ENCODE data around the gene HLCS. TPM values are rescaled to one million over a fixed set of nuclear protein-coding genes. Genes with fewer than 3 reads are reported as not detected.

Gene HLCS
- total and polyA plus RNA-seq, 10 of the 15 experiments (the other 5 are each of a cell fraction or from before 2014, with no cell fraction given): 1.5 to 12.7 (median 9.6) TPM

GRCh38 chr21:36780861-36781260 lies 185.6 kb downstream of the HLCS start:
- DNase-seq (ENCODE audit: low read depth, low spot score): no peak
- ChIA-PET POLR2A (no interaction called here), CTCF (no interaction called here), SMC1A (ENCODE audit: uncharacterized antibody, unreplicated experiment) (no interaction called here), RAD21 (ENCODE audit: unreplicated experiment) (no interaction called here)
- Histone ChIP-seq H3K27me3 (replicated peaks in 1 of 2; ENCODE audit: control insufficient read depth in 2 of 2, insufficient read depth in 2 of 2, low read length in 1 of 2) (no peaks in the 10 kb centered on the region), H3K4me3 (no peak overlapping the region), H3K36me3 (ENCODE audit: control insufficient read depth in 2 of 2, insufficient read depth in 2 of 2, low read length in 1 of 2) (no peaks in the 10 kb centered on the region), H4K20me1 (ENCODE audit: control insufficient read depth, insufficient read depth) (no peaks in the 10 kb centered on the region), H3K4me2 (ENCODE audit: control insufficient read depth, insufficient read depth) (no peak overlapping the region), H3K9ac (ENCODE audit: control insufficient read depth, insufficient read depth, low read length) (no peak overlapping the region), H3K4me1 (ENCODE audit: control insufficient read depth, insufficient read depth, low read length) (no peaks in the 10 kb centered on the region), H3K79me2 (ENCODE audit: control insufficient read depth, insufficient read depth, low read length) (no peaks in the 10 kb centered on the region), H3K27ac (ENCODE audit: control insufficient read depth, insufficient read depth) (no peak overlapping the region), H2AFZ (ENCODE audit: control insufficient read depth, low read depth, low read length) (no peak overlapping the region), H3K9me3 (replicated peaks; ENCODE audit: control insufficient read depth, insufficient read depth, low read length) (no peaks in the 10 kb centered on the region)
- ATAC-seq: no peak
- intact Hi-C loops (cut with micrococcal nuclease; ENCODE audit: unreplicated experiment): no loop called here
- TF ChIP-seq SMC3 (IDR thresholded peaks at IDR 0.05; ENCODE audit: borderline replicate concordance, low read length): no peak
- no peak for TF ChIP-seq BACH1 (IDR thresholded peaks at IDR 0.05; ENCODE audit: borderline replicate concordance)
- no peak for TF ChIP-seq SREBF1 (IDR thresholded peaks at IDR 0.05; ENCODE audit: low read length)
- TF ChIP-seq ZNF24 (IDR thresholded peaks at IDR 0.05): no peak
- TF ChIP-seq FOXM1 (IDR thresholded peaks at IDR 0.05; ENCODE audit: low read depth, low read length): no peak
- no peak for TF ChIP-seq EED (IDR thresholded peaks at IDR 0.05; ENCODE audit: low read depth)
- no peak for TF ChIP-seq SUPT20H (IDR thresholded peaks at IDR 0.05; ENCODE audit: borderline replicate concordance, control insufficient read depth, low read depth, low read length)
- no peak for TF ChIP-seq SIX5 (IDR thresholded peaks at IDR 0.05; ENCODE audit: low read depth, low read length, severe bottlenecking)
- TF ChIP-seq ZBTB4 (CRISPR knock-in tag; IDR thresholded peaks at IDR 0.05): no peak
- no peak for TF ChIP-seq IRF4 (IDR thresholded peaks at IDR 0.05; ENCODE audit: low read depth, low read length)
- no TSS peak for BruUV-seq (replicated peaks)
- WGBS (ENCODE audit: insufficient coverage, insufficient replicate concordance, low lambda C conversion rate, missing lambda C conversion rate): 63% methylated on average over 6 of the region's 6 CpGs
- FAIRE-seq: no peak
- in situ Hi-C loops (cut with MboI): no loop called here

Measured in GM12878 (cell line).